NOMO-1 (cell line): ENCODE measurements around the gene DRAXIN.

Experiments used
- DNase-seq, 2 experiments: peaks; one replicate each; lab custom pipeline; 2025; ENCODE audit not compliant: unreplicated experiment in 2 of 2; lab: John Stamatoyannopoulos, UW

Gene DRAXIN

GRCh38 chr1:11706292-11706691 is 14.8 kb downstream of the DRAXIN start:
- no peak for DNase-seq

GRCh38 chr1:11707621-11708276 is 16.2 kb downstream of the DRAXIN start:
- DNase-seq: no peak

- no peak for DNase-seq
Measured at GRCh38 chr1:11708554-11709350, 17.2 kb downstream of the DRAXIN start.

- DNase-seq: no peak
Measured at GRCh38 chr1:11711490-11711889, 20.0 kb downstream of the DRAXIN start.

- no peak for DNase-seq
Measured at GRCh38 chr1:11712285-11712684, 20.8 kb downstream of the DRAXIN start.

GRCh38 chr1:11713095-11713494 is 21.6 kb downstream of the DRAXIN start:
- DNase-seq: no peak

- no peak for DNase-seq
Measured at GRCh38 chr1:11714831-11715575, 23.5 kb downstream of the DRAXIN start.

- DNase-seq: peak; percentile 70 to 82
Measured at GRCh38 chr1:11719313-11720032, 28.0 kb downstream of the DRAXIN start.

- no peak for DNase-seq
Measured at GRCh38 chr1:11720033-11720376, 28.5 kb downstream of the DRAXIN start.

GRCh38 chr1:11720525-11720924 is 29.0 kb downstream of the DRAXIN start:
- DNase-seq: no peak

- no peak for DNase-seq
Measured at GRCh38 chr1:11721311-11721710, 29.8 kb downstream of the DRAXIN start.

- no peak for DNase-seq
Measured at GRCh38 chr1:11722538-11722937, 31.0 kb downstream of the DRAXIN start.

GRCh38 chr1:11725616-11726015 is 34.1 kb downstream of the DRAXIN start:
- DNase-seq: peak; percentile 21 to 27

- DNase-seq: no peak
Measured at GRCh38 chr1:11727119-11727518, 35.6 kb downstream of the DRAXIN start.

GRCh38 chr1:11728126-11728806 is 36.8 kb downstream of the DRAXIN start:
- DNase-seq: no peak

- DNase-seq: no peak
Measured at GRCh38 chr1:11729155-11729497, 37.6 kb downstream of the DRAXIN start.

- peak; percentile 9 to 19 for DNase-seq
Measured at GRCh38 chr1:11729498-11730428, 38.3 kb downstream of the DRAXIN start.

- peak; percentile 87 to 95 for DNase-seq
Measured at GRCh38 chr1:11730429-11730891, 39.0 kb downstream of the DRAXIN start.

- peak; percentile 18 to 29 for DNase-seq
Measured at GRCh38 chr1:11731691-11732283, 40.3 kb downstream of the DRAXIN start.
